GM19023 (cell line): Measurements from ENCODE around the gene ZACN.

ENCODE experiments used
- ATAC-seq: cut with Tn5 transposase; IDR thresholded peaks from one replicate; pipeline ENCODE4 v1.9.1; 2021; ENCODE audit warnings: mild to moderate bottlenecking, moderate library complexity; ENCODE audit not compliant: unreplicated experiment

Gene ZACN

GRCh38 chr17:76081295-76082210, 2.6 kb downstream of the ZACN start:
- ATAC-seq, result no peak

GRCh38 chr17:76082326-76083251, 3.6 kb downstream of the ZACN start:
- ATAC-seq, result no peak

GRCh38 chr17:76083536-76084182, 4.7 kb downstream of the ZACN start:
- ATAC-seq, result no peak

GRCh38 chr17:76085066-76085730, 6.2 kb downstream of the ZACN start:
- no peak for ATAC-seq

GRCh38 chr17:76085731-76086366, 6.9 kb downstream of the ZACN start:
- ATAC-seq, result no peak

- no peak for ATAC-seq
These were observed 7.4 kb downstream of the ZACN start for GRCh38 chr17:76086384-76086783.

- no peak for ATAC-seq
These were observed 8.5 kb downstream of the ZACN start for GRCh38 chr17:76087531-76087930.

- ATAC-seq, result no peak
These were observed 9.3 kb downstream of the ZACN start for GRCh38 chr17:76088041-76088867.

GRCh38 chr17:76088868-76089576, 10.0 kb downstream of the ZACN start:
- ATAC-seq, result no peak

GRCh38 chr17:76089680-76090516, 10.9 kb downstream of the ZACN start:
- no peak for ATAC-seq

GRCh38 chr17:76090517-76091129, 11.6 kb downstream of the ZACN start:
- no peak for ATAC-seq

GRCh38 chr17:76091526-76092286, 12.7 kb downstream of the ZACN start:
- ATAC-seq, result no peak

GRCh38 chr17:76092526-76093413, 13.8 kb downstream of the ZACN start:
- ATAC-seq, result no peak

GRCh38 chr17:76094046-76094445, 15.1 kb downstream of the ZACN start:
- no peak for ATAC-seq

GRCh38 chr17:76095943-76096342, 17.0 kb downstream of the ZACN start:
- ATAC-seq, result no peak
